ENCODE measurements around the gene SDCCAG8.

SDCCAG8 gene

GRCh38 chr1:243510928-243511327 lies 255.1 kb downstream of the SDCCAG8 start:
- no peak for TF ChIP-seq CTCF (IDR thresholded peaks at IDR 0.05)

- no peak for TF ChIP-seq CTCF (IDR thresholded peaks at IDR 0.05)
Measured at GRCh38 chr1:243513726-243514491, 258.1 kb downstream of the SDCCAG8 start.

GRCh38 chr1:243514927-243515326 lies 259.1 kb downstream of the SDCCAG8 start:
- no peak for TF ChIP-seq CTCF (IDR thresholded peaks at IDR 0.05)

- no peak for TF ChIP-seq CTCF (IDR thresholded peaks at IDR 0.05)
Measured at GRCh38 chr1:243520831-243521230, 265.0 kb downstream of the SDCCAG8 start.

- no peak for TF ChIP-seq CTCF (IDR thresholded peaks at IDR 0.05)
Measured at GRCh38 chr1:243523766-243524165, 267.9 kb downstream of the SDCCAG8 start.

GRCh38 chr1:243525085-243525487 lies 269.2 kb downstream of the SDCCAG8 start:
- TF ChIP-seq CTCF (IDR thresholded peaks at IDR 0.05): no peak

GRCh38 chr1:243526180-243526579 lies 270.3 kb downstream of the SDCCAG8 start:
- no peak for TF ChIP-seq CTCF (IDR thresholded peaks at IDR 0.05)
